ENCODE measurements around the gene STMN1. TPM values are rescaled to one million over a fixed set of nuclear protein-coding genes. Genes with fewer than 3 reads are reported as not detected.
"Not testable (repeated sequence)": the region's sequence is repeated elsewhere in the genome, so short reads cannot be mapped to it uniquely, and the experiment has no call there.

The STMN1 gene
- total RNA-seq, 1 donor from 2014 or later, result 91.8 TPM

DNA sequence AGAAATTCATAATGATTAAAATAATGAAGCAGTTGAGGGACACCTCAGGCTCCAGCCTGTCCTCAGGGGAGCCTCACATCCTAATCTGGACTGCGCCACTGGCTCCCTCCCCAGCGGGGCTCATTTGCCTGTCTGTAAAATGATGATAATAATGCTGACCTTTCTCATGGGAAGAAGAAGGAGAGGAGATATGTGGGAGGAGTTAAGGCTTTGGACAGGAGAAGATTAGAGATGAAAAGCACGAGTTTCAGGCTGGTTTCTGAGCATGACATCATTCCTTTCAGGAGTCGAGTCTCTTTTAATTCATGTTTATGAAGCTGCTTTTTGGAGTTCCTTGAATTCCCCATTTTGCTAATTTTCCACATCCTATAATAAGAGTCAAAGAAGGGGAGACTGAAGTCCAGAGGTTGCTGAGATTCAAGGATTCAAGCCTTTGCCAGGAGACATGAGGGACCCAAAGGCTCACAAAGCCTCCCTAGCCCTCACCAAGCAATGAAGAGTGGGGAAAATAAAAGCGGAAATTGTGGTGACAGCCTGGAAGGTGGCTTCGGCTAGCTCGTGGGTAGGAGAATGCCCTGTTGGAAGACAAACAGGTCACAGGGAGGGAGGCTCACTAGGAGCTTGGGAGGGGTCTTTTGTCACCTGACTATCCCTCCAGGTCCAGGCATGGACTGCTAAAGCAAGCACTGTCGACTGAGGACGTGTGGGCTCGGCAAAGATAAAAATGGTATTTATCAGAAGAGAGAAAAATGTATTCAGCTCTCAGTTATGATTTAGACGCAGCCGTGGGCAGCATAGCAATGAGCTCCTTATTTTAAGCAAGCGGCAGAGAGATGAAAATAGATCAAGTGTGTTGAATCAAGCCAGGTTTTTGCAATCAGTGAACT lies 27.5 kb upstream of the STMN1 start:
- H3K9me3 ChIP-seq, result no peaks in the 10 kb centered on the region
- no peaks in the 10 kb centered on the region for H3K4me1 ChIP-seq
- no peak for DNase-seq (ENCODE audit: extremely low spot score in 2 of 2)
- H3K36me3 ChIP-seq, result no peaks in the 10 kb centered on the region
- intact Hi-C loops (cut with DNase I), result no loop called here
- TF ChIP-seq POLR2AphosphoS5 (IDR thresholded peaks at IDR 0.05; ENCODE audit: insufficient read depth in 1 of 2, low read depth in 1 of 2), result no peak
- no peak for TF ChIP-seq POLR2A (IDR thresholded peaks at IDR 0.05)
- TF ChIP-seq, protein P1, sequence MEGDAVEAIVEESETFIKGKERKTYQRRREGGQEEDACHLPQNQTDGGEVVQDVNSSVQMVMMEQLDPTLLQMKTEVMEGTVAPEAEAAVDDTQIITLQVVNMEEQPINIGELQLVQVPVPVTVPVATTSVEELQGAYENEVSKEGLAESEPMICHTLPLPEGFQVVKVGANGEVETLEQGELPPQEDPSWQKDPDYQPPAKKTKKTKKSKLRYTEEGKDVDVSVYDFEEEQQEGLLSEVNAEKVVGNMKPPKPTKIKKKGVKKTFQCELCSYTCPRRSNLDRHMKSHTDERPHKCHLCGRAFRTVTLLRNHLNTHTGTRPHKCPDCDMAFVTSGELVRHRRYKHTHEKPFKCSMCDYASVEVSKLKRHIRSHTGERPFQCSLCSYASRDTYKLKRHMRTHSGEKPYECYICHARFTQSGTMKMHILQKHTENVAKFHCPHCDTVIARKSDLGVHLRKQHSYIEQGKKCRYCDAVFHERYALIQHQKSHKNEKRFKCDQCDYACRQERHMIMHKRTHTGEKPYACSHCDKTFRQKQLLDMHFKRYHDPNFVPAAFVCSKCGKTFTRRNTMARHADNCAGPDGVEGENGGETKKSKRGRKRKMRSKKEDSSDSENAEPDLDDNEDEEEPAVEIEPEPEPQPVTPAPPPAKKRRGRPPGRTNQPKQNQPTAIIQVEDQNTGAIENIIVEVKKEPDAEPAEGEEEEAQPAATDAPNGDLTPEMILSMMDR (IDR thresholded peaks at IDR 0.05), result no peak
- H3K27ac ChIP-seq, result no peak overlapping the region
- no peaks in the 10 kb centered on the region for H3K27me3 ChIP-seq
- H3K4me3 ChIP-seq, result no peak overlapping the region

DNA sequence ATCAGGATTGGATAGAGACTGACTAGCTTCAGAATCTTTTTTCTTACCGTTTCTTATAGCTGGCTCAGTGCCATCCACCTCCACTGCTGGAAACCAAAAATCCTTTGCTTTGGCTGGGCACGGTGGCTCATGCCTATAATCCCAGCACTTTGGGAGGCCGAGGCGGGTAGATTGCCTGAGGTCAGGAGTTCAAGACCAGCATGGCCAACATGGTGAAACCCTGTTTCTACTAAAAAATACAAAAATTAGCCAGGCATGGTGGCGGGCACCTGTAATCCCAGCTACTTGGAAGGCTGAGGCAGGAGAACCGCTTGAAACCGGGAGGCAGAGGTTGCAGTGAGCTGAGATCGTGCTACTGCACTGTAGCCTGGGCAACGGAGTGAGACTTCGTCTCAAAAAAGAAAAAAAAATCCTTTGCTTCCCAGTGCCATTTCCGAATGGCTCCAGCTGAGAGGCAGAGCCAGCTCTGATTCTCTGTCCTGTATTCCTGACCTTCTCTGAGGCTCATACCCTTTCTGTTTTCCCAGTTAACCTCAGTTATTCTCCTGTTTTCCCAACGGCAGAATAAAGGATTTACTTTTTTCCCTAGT lies 26.7 kb upstream of the STMN1 start:
- H3K27ac ChIP-seq; H3K4me3 ChIP-seq; DNase-seq (ENCODE audit: extremely low spot score in 2 of 2); H3K9me3 ChIP-seq; H3K27me3 ChIP-seq; H3K36me3 ChIP-seq; intact Hi-C loops (cut with DNase I); H3K4me1 ChIP-seq: not testable (repeated sequence)

DNA sequence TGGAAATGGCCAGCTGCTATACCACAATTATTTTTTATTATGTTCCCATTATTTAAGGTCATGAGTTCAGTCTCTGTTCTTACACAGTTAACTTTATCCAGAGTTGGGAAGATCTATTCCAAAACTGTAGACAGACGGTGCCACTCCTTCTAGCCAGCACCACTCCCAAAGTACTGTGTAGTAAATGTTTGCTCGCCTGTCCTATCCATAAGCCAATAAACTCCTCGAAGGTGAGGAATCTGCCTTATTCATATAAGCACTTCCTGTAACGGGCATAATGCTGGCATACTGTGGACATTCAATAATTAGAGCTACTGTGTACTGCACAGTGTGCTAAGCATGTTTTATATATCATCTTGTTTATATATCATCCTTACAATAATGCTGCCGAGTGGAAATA lies 26.1 kb upstream of the STMN1 start:
- no peak for DNase-seq (ENCODE audit: extremely low spot score in 2 of 2)
- TF ChIP-seq, protein P1 (IDR thresholded peaks at IDR 0.05), result no peak
- Histone ChIP-seq H3K27me3 (no peaks in the 10 kb centered on the region), H3K4me1 (no peaks in the 10 kb centered on the region), H3K9me3 (no peaks in the 10 kb centered on the region), H3K36me3 (no peaks in the 10 kb centered on the region), H3K4me3 (no peak overlapping the region), H3K27ac (no peak overlapping the region)
- intact Hi-C loops (cut with DNase I), result no loop called here

DNA sequence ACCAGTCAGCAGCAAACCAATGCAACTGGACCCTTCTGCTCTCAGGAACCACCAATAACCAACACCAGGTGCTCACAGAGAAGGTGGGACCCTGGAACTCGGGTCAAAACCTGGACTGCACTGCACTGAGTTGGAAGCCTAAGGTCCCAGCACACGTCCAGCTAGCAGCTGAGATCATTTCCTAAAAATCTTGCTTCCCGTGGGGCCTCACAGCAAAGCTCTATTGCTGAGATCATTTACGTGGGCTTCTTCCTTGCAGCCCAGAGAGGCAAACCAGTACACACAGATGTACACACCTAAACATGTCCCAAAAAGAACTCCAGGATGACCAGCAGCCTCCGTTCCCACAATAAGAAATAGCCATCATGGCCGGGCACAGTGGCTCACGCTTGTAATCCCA lies 22.8 kb upstream of the STMN1 start:
- Histone ChIP-seq H3K4me3 (no peak overlapping the region), H3K9me3 (no peaks in the 10 kb centered on the region), H3K36me3 (no peaks in the 10 kb centered on the region), H3K27me3 (no peaks in the 10 kb centered on the region), H3K4me1 (no peaks in the 10 kb centered on the region), H3K27ac (no peak overlapping the region)
- TF ChIP-seq POLR2AphosphoS5 (IDR thresholded peaks at IDR 0.05; ENCODE audit: insufficient read depth in 1 of 2, low read depth in 1 of 2), result no peak
- no peak for TF ChIP-seq POLR2A (IDR thresholded peaks at IDR 0.05)
- TF ChIP-seq, protein P1 (IDR thresholded peaks at IDR 0.05), result no peak
- DNase-seq (ENCODE audit: extremely low spot score in 2 of 2), result no peak
- intact Hi-C loops (cut with DNase I), result no loop called here

DNA sequence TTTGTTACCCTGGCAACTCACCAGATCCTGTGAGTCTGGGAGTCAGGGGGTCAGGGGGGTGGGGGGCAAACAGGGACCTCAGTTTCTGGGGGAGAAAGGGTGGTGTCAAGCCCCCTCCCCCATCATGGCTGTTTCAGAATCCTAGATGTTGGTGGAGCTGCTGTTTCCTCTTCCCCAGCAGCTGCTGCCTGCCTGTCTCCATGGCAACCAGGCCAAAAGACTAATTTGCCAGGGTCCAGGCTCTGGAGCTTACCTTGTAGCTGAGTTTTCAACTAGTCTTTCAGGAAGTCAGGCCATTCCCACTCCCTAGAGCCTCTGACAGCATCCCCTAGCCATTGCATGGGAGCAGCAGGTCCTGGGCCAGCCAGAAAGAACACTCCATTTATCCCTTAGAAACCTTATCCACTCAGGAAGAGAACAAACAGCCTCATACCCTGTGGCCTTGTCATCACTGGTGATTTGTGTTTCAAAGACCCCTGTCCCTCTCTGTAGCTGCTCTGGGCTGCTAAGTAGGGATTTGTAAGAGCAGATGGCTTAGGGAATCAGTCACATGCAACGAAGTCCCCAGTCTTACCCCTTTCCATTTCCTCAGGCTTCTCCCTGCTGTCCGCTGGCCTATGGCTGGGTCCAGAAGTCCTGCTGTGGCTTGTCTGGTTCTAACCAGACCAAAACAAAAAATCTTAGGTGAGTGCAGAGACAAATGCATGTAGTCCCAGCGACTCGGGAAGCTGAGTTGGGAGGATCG lies 21.5 kb upstream of the STMN1 start:
- DNase-seq (ENCODE audit: extremely low spot score in 2 of 2), result no peak
- Histone ChIP-seq H3K27me3 (no peaks in the 10 kb centered on the region), H3K4me3 (no peak overlapping the region), H3K4me1 (peaks cover 12% of the 10 kb centered on the region), H3K36me3 (no peaks in the 10 kb centered on the region), H3K9me3 (no peaks in the 10 kb centered on the region), H3K27ac (no peak overlapping the region)
- no peak for TF ChIP-seq POLR2AphosphoS5 (IDR thresholded peaks at IDR 0.05; ENCODE audit: insufficient read depth in 1 of 2, low read depth in 1 of 2)
- no peak for TF ChIP-seq POLR2A (IDR thresholded peaks at IDR 0.05)
- TF ChIP-seq, protein P1 (IDR thresholded peaks at IDR 0.05), result no peak
- intact Hi-C loops (cut with DNase I), result no loop called here
